Measurements from ENCODE around the gene HES1.
"Not testable (repeated sequence)": the region's sequence is repeated elsewhere in the genome, so short reads cannot be mapped to it uniquely, and the experiment has no call there.

The HES1 gene

GRCh38 chr3:194145702-194146101 is 9.8 kb downstream of the HES1 start:
- no peak for DNase-seq

- no peak for DNase-seq
Measured at GRCh38 chr3:194147679-194148078, 11.7 kb downstream of the HES1 start.

GRCh38 chr3:194148383-194148782 is 12.4 kb downstream of the HES1 start:
- DNase-seq = no peak

- no peak for DNase-seq
Measured at GRCh38 chr3:194150252-194150934, 14.4 kb downstream of the HES1 start.

- DNase-seq = not testable (repeated sequence)
Measured at GRCh38 chr3:194150935-194151302, 15.0 kb downstream of the HES1 start.

- DNase-seq = no peak
Measured at GRCh38 chr3:194154346-194154745, 18.4 kb downstream of the HES1 start.

- DNase-seq = no peak
Measured at GRCh38 chr3:194156095-194156494, 20.1 kb downstream of the HES1 start.

- DNase-seq = no peak
Measured at GRCh38 chr3:194158942-194159439, 23.0 kb downstream of the HES1 start.

GRCh38 chr3:194160158-194160557 is 24.2 kb downstream of the HES1 start:
- no peak for DNase-seq

GRCh38 chr3:194161131-194162045 is 25.4 kb downstream of the HES1 start:
- no peak for DNase-seq

- no peak for DNase-seq
Measured at GRCh38 chr3:194162070-194162678, 26.2 kb downstream of the HES1 start.

GRCh38 chr3:194162817-194163584 is 27.1 kb downstream of the HES1 start:
- no peak for DNase-seq

GRCh38 chr3:194163697-194164096 is 27.7 kb downstream of the HES1 start:
- DNase-seq = no peak

- no peak for DNase-seq
Measured at GRCh38 chr3:194164861-194165260, 28.9 kb downstream of the HES1 start.

- DNase-seq = no peak
Measured at GRCh38 chr3:194165271-194166018, 29.5 kb downstream of the HES1 start.

GRCh38 chr3:194166682-194167479 is 30.9 kb downstream of the HES1 start:
- no peak for DNase-seq

- DNase-seq = no peak
Measured at GRCh38 chr3:194167480-194168282, 31.7 kb downstream of the HES1 start.

GRCh38 chr3:194168994-194169393 is 33.0 kb downstream of the HES1 start:
- no peak for DNase-seq

- no peak for DNase-seq
Measured at GRCh38 chr3:194169595-194169994, 33.6 kb downstream of the HES1 start.

GRCh38 chr3:194170793-194171192 is 34.8 kb downstream of the HES1 start:
- no peak for DNase-seq
